Measurements from ENCODE around the gene CACNA1E.

Gene CACNA1E

DNA sequence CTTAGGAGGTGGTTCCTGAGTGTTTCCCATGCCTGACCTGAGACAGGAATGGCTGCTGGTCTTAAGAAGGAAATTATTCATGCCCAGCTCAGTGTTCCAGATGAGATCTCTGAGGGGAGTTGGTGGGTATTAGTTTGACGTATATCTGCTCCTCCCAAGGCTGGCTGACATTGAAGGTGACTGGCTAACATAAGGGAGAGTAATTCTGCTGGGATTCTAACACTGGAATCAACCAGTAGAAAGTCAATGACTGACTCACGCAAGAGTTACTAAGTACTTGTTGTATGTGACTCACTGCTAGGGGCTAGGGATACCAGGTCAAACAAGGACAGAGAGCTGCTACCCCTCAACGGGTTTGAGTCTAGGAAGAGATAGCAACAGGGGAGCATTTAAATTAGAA lies 177.3 kb downstream of the CACNA1E start:
- H3K36me3 Mint-ChIP-seq = no peaks in the 10 kb centered on the region
- H3K27ac Mint-ChIP-seq = no peak overlapping the region
- H3K9me3 Mint-ChIP-seq = peaks cover 5% of the 10 kb centered on the region
- no peaks in the 10 kb centered on the region for H3K4me1 Mint-ChIP-seq
- H3K4me3 Mint-ChIP-seq = no peak overlapping the region
- H3K27me3 Mint-ChIP-seq = peaks cover 3% of the 10 kb centered on the region
- ATAC-seq (ENCODE audit: low read depth) = no peak
- DNase-seq (ENCODE audit: low spot score in 2 of 2) = no peak

DNA sequence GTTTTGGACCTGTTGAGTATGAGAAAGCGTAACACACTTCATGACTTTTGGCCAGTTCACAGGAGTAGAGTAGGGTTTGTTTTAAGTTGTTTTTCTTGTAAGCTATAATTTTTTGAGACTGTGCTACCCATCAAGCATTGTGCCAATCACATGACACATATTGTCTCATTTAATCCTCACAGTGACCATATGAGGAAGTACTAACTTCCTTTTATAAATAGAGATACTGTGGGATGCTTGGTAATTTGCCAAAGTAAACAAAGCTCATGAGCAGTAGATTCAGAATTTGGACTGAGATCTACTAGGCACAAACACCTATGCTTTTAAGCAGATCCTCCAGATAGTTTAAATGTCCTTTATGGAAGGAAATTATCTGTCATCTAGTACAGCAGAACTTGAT lies 178.3 kb downstream of the CACNA1E start:
- no peaks in the 10 kb centered on the region for H3K36me3 Mint-ChIP-seq
- ATAC-seq (ENCODE audit: low read depth) (no peak), DNase-seq (ENCODE audit: low spot score in 2 of 2) (no peak)
- no peaks in the 10 kb centered on the region for H3K4me1 Mint-ChIP-seq
- no peak overlapping the region for H3K4me3 Mint-ChIP-seq
- H3K27me3 Mint-ChIP-seq = peaks cover 3% of the 10 kb centered on the region
- peaks cover 5% of the 10 kb centered on the region for H3K9me3 Mint-ChIP-seq
- no peak overlapping the region for H3K27ac Mint-ChIP-seq

DNA sequence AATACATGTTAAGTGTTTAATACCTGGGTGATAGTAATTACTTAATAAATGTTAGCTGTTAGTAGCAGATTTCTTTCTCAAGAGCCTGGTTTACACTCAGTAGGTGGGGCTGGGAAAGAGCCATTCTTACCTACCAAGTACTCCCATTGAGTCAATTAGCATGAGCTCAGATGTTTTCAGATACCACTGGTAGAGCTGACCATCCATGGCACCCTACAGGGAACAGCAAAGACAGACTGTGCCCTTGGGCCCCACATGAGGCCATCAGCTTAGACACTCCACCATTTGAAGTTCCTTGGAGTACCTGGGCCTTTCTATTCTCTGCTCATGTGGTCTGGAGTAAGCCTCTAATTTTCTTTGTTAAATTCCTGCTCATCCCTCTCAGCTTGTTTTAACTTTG lies 179.3 kb downstream of the CACNA1E start:
- Mint-ChIP-seq H3K36me3 (no peaks in the 10 kb centered on the region), H3K27me3 (peaks cover 3% of the 10 kb centered on the region), H3K27ac (no peak overlapping the region), H3K4me3 (no peak overlapping the region), H3K9me3 (peaks cover 5% of the 10 kb centered on the region), H3K4me1 (no peaks in the 10 kb centered on the region)
- DNase-seq (ENCODE audit: low spot score in 2 of 2) = no peak
- ATAC-seq (ENCODE audit: low read depth) = no peak

DNA sequence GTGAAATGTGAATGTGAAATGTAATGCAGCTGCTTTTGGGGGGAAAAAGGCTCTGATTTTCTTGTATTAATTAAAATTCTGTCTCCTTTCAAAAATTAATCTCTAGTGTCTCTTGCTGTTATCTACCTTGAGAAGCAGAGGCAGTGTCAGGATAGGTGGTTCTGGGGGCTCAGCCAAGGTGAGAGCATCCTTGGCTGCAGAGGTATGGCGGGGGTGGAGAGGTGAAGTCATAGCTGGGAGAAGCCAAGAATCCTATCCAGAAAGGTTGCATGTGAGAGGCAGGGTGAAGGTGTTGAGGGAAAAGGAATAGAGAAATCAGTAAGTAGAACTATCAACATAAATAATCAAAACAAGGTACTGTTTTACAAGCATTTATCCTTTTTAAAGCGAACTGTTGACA lies 181.2 kb downstream of the CACNA1E start:
- Mint-ChIP-seq H3K4me3 (no peak overlapping the region), H3K4me1 (no peaks in the 10 kb centered on the region), H3K36me3 (no peaks in the 10 kb centered on the region), H3K9me3 (peaks cover 5% of the 10 kb centered on the region), H3K27ac (no peak overlapping the region), H3K27me3 (peaks cover 2% of the 10 kb centered on the region)
- DNase-seq (ENCODE audit: low spot score in 2 of 2) (no peak), ATAC-seq (ENCODE audit: low read depth) (no peak)

DNA sequence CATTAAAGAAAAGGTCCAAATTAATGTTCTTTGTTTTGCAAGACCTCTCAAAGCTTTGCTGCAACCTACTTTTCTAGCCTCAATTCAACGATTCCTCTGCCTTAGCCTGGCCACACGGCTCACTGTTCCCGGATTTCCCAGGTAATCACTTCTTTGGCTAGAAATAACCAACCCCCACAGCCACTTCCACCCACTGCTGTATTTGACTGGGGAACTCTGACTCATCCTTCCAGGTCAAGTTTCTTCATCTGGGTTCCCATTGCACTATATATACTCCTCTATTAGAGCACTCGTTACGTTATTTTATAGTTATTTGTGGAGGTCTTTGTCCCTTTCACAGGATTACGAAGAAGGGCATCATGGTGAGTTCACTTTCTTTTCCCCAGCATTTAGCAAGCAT lies 185.9 kb downstream of the CACNA1E start:
- no peaks in the 10 kb centered on the region for H3K4me1 Mint-ChIP-seq
- H3K27ac Mint-ChIP-seq = no peak overlapping the region
- peaks cover 14% of the 10 kb centered on the region for H3K27me3 Mint-ChIP-seq
- H3K4me3 Mint-ChIP-seq = no peak overlapping the region
- DNase-seq (ENCODE audit: low spot score in 2 of 2) (no peak), ATAC-seq (ENCODE audit: low read depth) (no peak)
- H3K9me3 Mint-ChIP-seq = peaks cover 6% of the 10 kb centered on the region
- peaks cover 2% of the 10 kb centered on the region for H3K36me3 Mint-ChIP-seq

DNA sequence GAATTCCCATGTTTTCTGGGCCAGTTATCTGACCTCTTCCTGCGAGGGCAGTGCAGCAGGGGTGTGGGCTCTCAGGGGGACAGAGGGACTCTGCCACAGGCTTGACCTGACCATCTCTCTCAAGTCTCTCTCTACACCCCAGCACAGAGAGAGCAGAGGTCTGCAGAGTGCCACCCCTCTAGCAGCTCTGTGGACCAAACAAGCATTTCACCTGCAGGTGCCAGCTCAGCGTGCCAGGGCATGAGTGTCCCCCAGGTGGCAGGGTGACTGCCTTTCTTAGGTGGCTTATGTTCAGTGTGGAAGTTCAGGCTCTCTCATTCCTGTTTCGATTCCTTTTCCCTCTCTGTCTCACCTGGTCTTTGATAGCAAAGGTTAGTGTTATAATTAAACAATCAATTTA lies 191.3 kb downstream of the CACNA1E start:
- DNase-seq (ENCODE audit: low spot score in 2 of 2) (no peak), ATAC-seq (ENCODE audit: low read depth) (no peak)
- Mint-ChIP-seq H3K27ac (no peak overlapping the region), H3K27me3 (peaks cover 14% of the 10 kb centered on the region), H3K4me1 (peaks cover 2% of the 10 kb centered on the region), H3K9me3 (peaks cover 6% of the 10 kb centered on the region), H3K36me3 (peaks cover 2% of the 10 kb centered on the region), H3K4me3 (no peak overlapping the region)

DNA sequence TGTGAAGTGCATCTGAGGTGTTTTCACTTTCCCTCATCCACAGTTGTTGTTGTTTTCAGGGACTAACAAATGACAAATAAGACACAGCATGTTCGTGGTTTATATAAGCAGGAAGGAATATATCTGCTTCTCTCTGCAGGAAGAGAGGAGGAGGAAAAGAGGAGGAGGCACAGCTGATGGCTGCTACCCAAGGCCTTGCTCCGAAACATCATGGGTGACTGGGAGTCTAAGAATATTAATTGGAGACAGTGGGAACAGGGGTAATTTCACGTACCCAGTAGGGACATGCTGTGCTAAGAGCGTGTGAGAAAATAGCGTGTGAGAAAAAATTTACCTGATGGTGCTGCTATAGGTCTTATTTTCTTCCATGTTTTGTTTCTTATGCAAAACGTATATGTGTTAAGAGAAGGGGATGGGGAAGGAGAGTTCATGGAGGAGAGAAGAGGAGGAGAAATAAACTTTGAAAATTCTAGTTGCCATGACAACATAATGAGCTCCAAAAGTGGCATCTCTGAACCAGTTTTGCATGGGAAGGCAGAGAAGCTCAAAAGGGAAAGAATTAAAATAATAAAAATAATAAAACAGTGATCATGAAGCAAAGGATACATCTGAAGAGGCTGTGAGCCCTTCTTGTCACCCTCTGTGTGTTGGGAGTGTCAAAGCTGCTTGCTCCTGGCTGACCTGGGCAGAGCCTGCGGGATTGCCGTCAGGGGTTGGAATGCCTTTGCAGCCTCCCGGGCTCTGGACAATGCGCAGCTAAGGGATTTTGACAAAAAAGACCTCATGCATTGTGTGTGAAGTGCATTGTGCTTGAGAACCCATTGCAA lies 192.0 kb downstream of the CACNA1E start:
- Mint-ChIP-seq H3K36me3 (peaks cover 2% of the 10 kb centered on the region), H3K4me1 (peaks cover 2% of the 10 kb centered on the region), H3K27ac (no peak overlapping the region), H3K9me3 (peaks cover 6% of the 10 kb centered on the region), H3K27me3 (peaks cover 14% of the 10 kb centered on the region), H3K4me3 (no peak overlapping the region)
- DNase-seq (ENCODE audit: low spot score in 2 of 2) (no peak), ATAC-seq (ENCODE audit: low read depth) (no peak)

DNA sequence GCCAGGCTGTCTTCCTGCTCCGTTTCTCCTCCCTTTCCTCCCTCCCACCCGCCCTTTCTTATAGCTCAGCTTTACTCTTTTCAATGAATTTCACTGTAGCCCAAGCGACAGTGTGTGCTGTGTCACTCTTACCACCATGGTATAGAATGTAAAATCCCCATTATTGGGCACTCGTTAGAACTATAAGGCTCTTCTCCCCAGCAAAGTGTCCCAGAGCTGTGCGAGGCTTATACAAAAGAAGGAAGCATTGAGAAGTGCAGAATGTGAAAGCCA lies 192.5 kb downstream of the CACNA1E start:
- peaks cover 2% of the 10 kb centered on the region for H3K36me3 Mint-ChIP-seq
- ATAC-seq (ENCODE audit: low read depth) (no peak), DNase-seq (ENCODE audit: low spot score in 2 of 2) (no peak)
- H3K4me3 Mint-ChIP-seq = no peak overlapping the region
- no peak overlapping the region for H3K27ac Mint-ChIP-seq
- H3K4me1 Mint-ChIP-seq = peaks cover 2% of the 10 kb centered on the region
- H3K27me3 Mint-ChIP-seq = peaks cover 14% of the 10 kb centered on the region
- H3K9me3 Mint-ChIP-seq = peaks cover 6% of the 10 kb centered on the region

DNA sequence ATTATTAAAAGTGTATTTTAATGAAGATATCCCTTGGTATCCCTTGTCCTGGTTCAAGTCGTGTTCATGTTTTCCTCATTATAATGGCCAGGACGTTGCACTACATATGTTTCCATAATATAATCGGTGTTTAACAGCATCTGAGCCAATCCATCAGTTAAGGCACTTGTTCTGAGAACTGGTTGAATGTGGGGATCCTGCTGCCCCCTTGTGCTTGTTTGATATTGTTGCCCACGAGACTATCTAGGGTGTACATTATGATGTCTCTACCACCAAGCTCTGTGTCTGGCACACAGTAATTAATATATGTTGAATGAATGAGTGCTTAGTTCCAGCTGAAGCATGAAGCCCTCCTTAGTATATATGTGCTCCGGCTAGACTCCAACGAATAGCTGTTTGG lies 193.0 kb downstream of the CACNA1E start:
- H3K27me3 Mint-ChIP-seq = peaks cover 15% of the 10 kb centered on the region
- DNase-seq (ENCODE audit: low spot score in 2 of 2) = peak in 1 of 2 donors; percentile 20
- H3K9me3 Mint-ChIP-seq = peaks cover 6% of the 10 kb centered on the region
- peaks cover 2% of the 10 kb centered on the region for H3K4me1 Mint-ChIP-seq
- H3K36me3 Mint-ChIP-seq = peaks cover 2% of the 10 kb centered on the region
- H3K4me3 Mint-ChIP-seq = no peak overlapping the region
- ATAC-seq (ENCODE audit: low read depth) = peak; percentile 57
- no peak overlapping the region for H3K27ac Mint-ChIP-seq

DNA sequence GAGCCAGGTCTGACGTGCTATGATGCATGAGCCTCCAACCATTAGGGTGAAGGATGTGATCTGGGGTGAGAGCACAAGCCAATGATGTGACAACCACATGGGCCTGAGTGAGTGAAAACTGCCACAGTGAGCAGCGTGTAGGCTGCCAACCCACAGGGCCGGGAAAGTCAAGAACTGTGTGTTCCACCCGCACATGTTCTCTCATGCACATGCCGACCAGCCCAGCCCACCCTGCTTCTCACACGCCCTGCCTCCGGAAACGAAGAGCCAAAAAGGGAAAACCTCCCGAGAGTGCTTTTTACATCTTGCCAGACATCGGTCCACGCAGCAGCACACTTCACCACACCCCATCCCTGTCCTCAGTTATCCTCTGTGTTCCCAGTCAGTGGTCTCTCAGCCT lies 197.0 kb downstream of the CACNA1E start:
- peaks cover 5% of the 10 kb centered on the region for H3K27me3 Mint-ChIP-seq
- no peak overlapping the region for H3K27ac Mint-ChIP-seq
- H3K4me1 Mint-ChIP-seq = peaks cover 2% of the 10 kb centered on the region
- H3K36me3 Mint-ChIP-seq = no peaks in the 10 kb centered on the region
- ATAC-seq (ENCODE audit: low read depth) (no peak), DNase-seq (ENCODE audit: low spot score in 2 of 2) (no peak)
- no peak overlapping the region for H3K4me3 Mint-ChIP-seq
- H3K9me3 Mint-ChIP-seq = no peaks in the 10 kb centered on the region

DNA sequence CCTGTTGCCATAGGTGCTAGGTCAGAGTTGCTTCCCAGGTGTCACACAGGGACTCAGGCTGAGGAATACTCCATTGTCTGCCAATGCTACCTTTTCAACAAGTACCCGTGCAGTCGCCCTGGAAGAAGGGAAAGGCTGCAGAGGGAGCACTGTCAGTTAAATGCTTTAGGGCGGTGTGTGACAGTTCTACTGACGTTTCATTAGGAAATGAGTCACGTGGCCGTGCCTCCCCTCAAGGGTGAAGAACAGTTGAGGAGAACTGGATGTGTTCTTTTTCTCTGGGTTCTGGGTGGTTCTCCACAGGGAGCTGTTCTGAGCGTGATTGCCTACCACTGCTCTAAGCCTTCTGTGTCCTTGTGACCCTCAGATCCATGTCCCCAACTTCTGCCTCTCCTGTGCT lies 197.6 kb downstream of the CACNA1E start:
- no peaks in the 10 kb centered on the region for H3K9me3 Mint-ChIP-seq
- H3K4me1 Mint-ChIP-seq = peaks cover 2% of the 10 kb centered on the region
- H3K36me3 Mint-ChIP-seq = no peaks in the 10 kb centered on the region
- ATAC-seq (ENCODE audit: low read depth) = no peak
- H3K27me3 Mint-ChIP-seq = peaks cover 5% of the 10 kb centered on the region
- H3K4me3 Mint-ChIP-seq = no peak overlapping the region
- DNase-seq (ENCODE audit: low spot score in 2 of 2) = no peak
- H3K27ac Mint-ChIP-seq = no peak overlapping the region

DNA sequence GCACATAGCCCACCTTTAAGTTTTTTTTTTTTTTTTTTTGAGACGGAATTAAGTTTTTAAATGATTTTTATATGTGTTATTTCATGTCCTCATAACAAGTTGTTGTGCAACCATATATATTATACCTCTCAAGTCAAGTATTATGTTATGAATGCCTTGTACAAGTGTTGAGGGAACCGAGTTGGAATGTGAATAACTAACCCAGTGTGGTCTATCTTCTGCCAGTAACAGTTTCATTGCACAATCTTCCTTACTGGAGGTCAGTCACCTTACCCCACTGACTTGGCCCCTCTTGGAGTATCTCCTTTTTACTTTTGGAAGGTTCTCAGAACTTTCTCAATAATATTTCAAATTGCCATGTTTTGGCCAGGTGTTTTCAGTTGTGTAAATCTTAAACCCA lies 201.9 kb downstream of the CACNA1E start:
- DNase-seq (ENCODE audit: low spot score in 2 of 2) (no peak), ATAC-seq (ENCODE audit: low read depth) (no peak)
- Mint-ChIP-seq H3K4me1 (no peaks in the 10 kb centered on the region), H3K9me3 (no peaks in the 10 kb centered on the region), H3K27ac (no peak overlapping the region), H3K4me3 (no peak overlapping the region), H3K27me3 (peaks cover 6% of the 10 kb centered on the region), H3K36me3 (no peaks in the 10 kb centered on the region)

DNA sequence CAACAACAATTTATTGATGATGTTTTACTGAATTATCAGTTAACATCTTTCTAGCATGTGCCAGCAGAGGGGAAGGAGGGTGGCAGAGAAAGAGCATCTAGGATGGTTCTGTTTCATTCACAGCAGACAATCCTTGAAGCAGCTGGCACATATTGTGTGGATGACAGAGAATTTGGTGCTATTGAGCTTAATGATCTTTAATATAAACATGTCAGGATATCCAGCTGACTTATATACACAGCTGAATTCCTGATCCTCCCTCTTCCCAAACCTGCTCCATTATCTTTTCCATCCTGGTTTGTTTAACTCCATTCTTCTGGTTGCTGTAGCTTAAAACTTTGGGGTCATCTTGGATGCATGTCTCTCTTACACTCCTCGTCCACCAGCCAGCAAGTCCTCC lies 218.6 kb downstream of the CACNA1E start:
- Mint-ChIP-seq H3K36me3 (no peaks in the 10 kb centered on the region), H3K9me3 (peaks cover 2% of the 10 kb centered on the region), H3K27ac (no peak overlapping the region), H3K4me1 (no peaks in the 10 kb centered on the region), H3K27me3 (peaks cover 13% of the 10 kb centered on the region), H3K4me3 (no peak overlapping the region)
- ATAC-seq (ENCODE audit: low read depth) (no peak), DNase-seq (ENCODE audit: low spot score in 2 of 2) (no peak)

DNA sequence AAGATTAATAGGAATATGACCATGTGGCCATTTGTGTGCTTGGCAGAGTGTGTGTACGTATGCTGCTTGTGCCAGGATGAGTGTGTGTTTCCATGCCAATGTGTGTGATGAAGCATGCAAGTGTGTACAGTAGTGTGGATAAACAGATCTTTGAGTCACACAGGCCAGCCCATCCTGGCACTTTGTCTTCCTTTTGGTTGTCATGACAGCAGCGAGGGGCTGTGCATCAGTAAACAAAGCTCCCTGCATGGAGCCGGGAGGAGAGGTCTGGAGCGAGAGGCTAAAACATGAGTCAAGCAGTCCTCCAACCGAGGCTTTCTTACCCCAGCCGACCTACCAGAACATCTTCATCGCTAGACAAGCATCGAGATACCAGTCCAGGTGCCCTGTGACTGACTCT lies 221.2 kb downstream of the CACNA1E start:
- Mint-ChIP-seq H3K4me1 (no peaks in the 10 kb centered on the region), H3K4me3 (no peak overlapping the region)

DNA sequence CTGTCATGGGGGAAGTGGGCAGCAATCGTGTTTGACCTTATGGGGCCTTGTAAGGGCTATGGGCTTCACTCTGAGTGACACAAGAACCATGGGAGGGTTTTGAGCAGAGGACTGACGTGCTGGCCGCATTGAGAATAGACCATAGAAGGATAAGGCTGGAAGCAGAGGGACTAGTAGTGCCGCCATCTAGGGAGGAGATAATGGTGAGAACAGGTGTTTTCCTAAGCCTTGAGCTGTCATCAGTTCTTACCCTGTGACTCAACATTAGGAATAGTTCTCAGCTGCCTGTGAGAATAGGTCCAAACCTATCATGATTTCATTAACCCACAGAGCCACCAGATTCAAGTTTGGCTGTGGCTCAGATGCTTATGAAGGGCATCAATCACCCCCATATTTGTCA lies 228.5 kb downstream of the CACNA1E start:
- peaks cover 8% of the 10 kb centered on the region for H3K27me3 Mint-ChIP-seq
- H3K9me3 Mint-ChIP-seq = no peaks in the 10 kb centered on the region
- no peak overlapping the region for H3K27ac Mint-ChIP-seq
- ATAC-seq (ENCODE audit: low read depth) (no peak), DNase-seq (ENCODE audit: low spot score in 2 of 2) (no peak)
- H3K4me1 Mint-ChIP-seq = no peaks in the 10 kb centered on the region
- H3K4me3 Mint-ChIP-seq = no peak overlapping the region
- H3K36me3 Mint-ChIP-seq = no peaks in the 10 kb centered on the region

More for the DNA sequence above, 221.2 kb downstream of the CACNA1E start:
- DNase-seq (ENCODE audit: low spot score in 2 of 2) = no peak
- no peak overlapping the region for H3K27ac Mint-ChIP-seq
- peaks cover 16% of the 10 kb centered on the region for H3K27me3 Mint-ChIP-seq
- H3K36me3 Mint-ChIP-seq = no peaks in the 10 kb centered on the region
- ATAC-seq (ENCODE audit: low read depth) = no peak
- H3K9me3 Mint-ChIP-seq = peaks cover 1% of the 10 kb centered on the region
